IMR-90 (cell line): ENCODE measurements around the gene LAGE3.

Experiments
- BHLHE40 ChIP-seq: fragments of 150-350 bp; IDR thresholded peaks from 2 replicates; pipeline ENCODE4 v1.6.1; 2016; ENCODE audit warnings: mild to moderate bottlenecking, low read depth, low read length
- FOS ChIP-seq: fragments of 150-350 bp; IDR thresholded peaks from 2 replicates; pipeline ENCODE4 v1.6.1; 2016; ENCODE audit warnings: low read depth, low read length
- SMC3 ChIP-seq: fragments of 150-350 bp; IDR thresholded peaks from 2 replicates; pipeline ENCODE4 v1.6.1; 2016; ENCODE audit warnings: low read depth, mild to moderate bottlenecking, antibody characterized with exemption, low read length, moderate library complexity
- TF ChIP-seq, protein P1 (sequence below): conservative IDR thresholded peaks from 2 replicates; pipeline ENCODE4 v1.5.1; 2012; ENCODE audit warnings: mild to moderate bottlenecking, low read depth, low read length, improper control_type of control experiment

DNA sequence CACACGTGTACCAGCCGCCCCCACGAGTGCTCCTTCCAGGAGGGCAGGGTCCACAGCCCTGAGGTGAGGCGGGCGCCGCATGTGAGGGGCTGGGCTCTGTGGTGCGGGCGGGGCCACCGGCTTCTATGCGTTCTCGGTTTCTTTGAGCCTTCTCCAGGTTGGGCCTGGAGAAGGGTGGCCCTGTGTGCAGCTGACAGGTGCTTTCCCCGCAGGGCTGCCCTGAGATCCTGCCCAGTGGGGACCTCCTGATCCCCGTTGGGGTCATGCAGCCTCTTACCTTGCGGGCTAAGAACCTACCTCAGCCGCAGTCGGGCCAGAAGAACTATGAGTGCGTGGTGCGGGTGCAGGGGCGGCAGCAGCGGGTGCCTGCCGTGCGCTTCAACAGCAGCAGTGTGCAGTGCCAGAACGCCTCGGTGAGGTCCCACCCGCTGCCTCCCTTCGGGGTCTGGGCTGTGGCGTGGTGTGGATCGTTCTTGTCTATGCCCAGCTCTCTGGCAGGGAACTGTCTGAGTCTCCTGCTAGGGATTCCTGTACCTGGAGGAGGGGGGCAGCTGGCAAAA is 14.2 kb downstream of the LAGE3 start:
- TF ChIP-seq, protein P1, sequence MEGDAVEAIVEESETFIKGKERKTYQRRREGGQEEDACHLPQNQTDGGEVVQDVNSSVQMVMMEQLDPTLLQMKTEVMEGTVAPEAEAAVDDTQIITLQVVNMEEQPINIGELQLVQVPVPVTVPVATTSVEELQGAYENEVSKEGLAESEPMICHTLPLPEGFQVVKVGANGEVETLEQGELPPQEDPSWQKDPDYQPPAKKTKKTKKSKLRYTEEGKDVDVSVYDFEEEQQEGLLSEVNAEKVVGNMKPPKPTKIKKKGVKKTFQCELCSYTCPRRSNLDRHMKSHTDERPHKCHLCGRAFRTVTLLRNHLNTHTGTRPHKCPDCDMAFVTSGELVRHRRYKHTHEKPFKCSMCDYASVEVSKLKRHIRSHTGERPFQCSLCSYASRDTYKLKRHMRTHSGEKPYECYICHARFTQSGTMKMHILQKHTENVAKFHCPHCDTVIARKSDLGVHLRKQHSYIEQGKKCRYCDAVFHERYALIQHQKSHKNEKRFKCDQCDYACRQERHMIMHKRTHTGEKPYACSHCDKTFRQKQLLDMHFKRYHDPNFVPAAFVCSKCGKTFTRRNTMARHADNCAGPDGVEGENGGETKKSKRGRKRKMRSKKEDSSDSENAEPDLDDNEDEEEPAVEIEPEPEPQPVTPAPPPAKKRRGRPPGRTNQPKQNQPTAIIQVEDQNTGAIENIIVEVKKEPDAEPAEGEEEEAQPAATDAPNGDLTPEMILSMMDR, result no peak
- TF ChIP-seq SMC3, result no peak
- TF ChIP-seq FOS, result no peak
- TF ChIP-seq BHLHE40, result no peak
